Muscle layer of duodenum (tissue), 2 donors: Measurements from ENCODE around the gene TMEM178B.

Experiments
- H3K27ac ChIP-seq: one replicate; pipeline ENCODE4 v1.7.0; 2013; ENCODE audit warnings: mild to moderate bottlenecking, low read length
- H3K27me3 ChIP-seq: one replicate; pipeline ENCODE4 v1.7.0; 2013; ENCODE audit warnings: low read depth, mild to moderate bottlenecking, control low read depth, low read length
- H3K36me3 ChIP-seq, 2 donors: one replicate each; pipeline ENCODE4 v1.7.0; 2013; ENCODE audit warnings: low read length in 2 of 2, control low read depth in 1 of 2, mild to moderate bottlenecking in 1 of 2; ENCODE audit not compliant: insufficient read depth in 2 of 2, control insufficient read depth in 1 of 2
- H3K4me1 ChIP-seq, 2 donors: one replicate each; pipeline ENCODE4 v1.7.0; 2013; ENCODE audit warnings: low read length in 2 of 2, mild to moderate bottlenecking in 2 of 2, control low read depth in 1 of 2, moderate library complexity in 1 of 2; ENCODE audit not compliant: insufficient read depth in 2 of 2, control insufficient read depth in 1 of 2
- H3K4me3 ChIP-seq, 2 donors: one replicate each; pipeline ENCODE4 v1.7.0; 2013; ENCODE audit warnings: low read length in 2 of 2, low read depth in 1 of 2, mild to moderate bottlenecking in 1 of 2
- H3K9me3 ChIP-seq, 2 donors: one replicate each; pipeline ENCODE4 v1.7.0; 2013; ENCODE audit warnings: low read length in 2 of 2, control low read depth in 1 of 2, mild to moderate bottlenecking in 1 of 2; ENCODE audit not compliant: control insufficient read depth in 1 of 2
- donor health status: healthy.

TMEM178B gene

GRCh38 chr7:141145630-141145982, 71.7 kb downstream of the TMEM178B start:
- no peaks in the 10 kb centered on the region for H3K36me3 ChIP-seq
- no peak overlapping the region for H3K27ac ChIP-seq
- H3K4me3 ChIP-seq: no peak overlapping the region
- no peaks in the 10 kb centered on the region for H3K4me1 ChIP-seq
- H3K27me3 ChIP-seq: no peaks in the 10 kb centered on the region
- H3K9me3 ChIP-seq: peaks cover 0 to 4% of the 10 kb centered on the region in 2 donors

GRCh38 chr7:141147482-141147881, 73.6 kb downstream of the TMEM178B start:
- peaks cover 0 to 4% of the 10 kb centered on the region in 2 donors for H3K9me3 ChIP-seq
- H3K27ac ChIP-seq: no peak overlapping the region
- H3K4me1 ChIP-seq: no peaks in the 10 kb centered on the region
- H3K4me3 ChIP-seq: no peak overlapping the region
- H3K27me3 ChIP-seq: no peaks in the 10 kb centered on the region
- H3K36me3 ChIP-seq: no peaks in the 10 kb centered on the region

- Histone ChIP-seq H3K9me3 (peaks cover 0 to 4% of the 10 kb centered on the region in 2 donors), H3K4me3 (no peak overlapping the region), H3K36me3 (no peaks in the 10 kb centered on the region), H3K27me3 (no peaks in the 10 kb centered on the region), H3K27ac (no peak overlapping the region), H3K4me1 (no peaks in the 10 kb centered on the region)
Measured at GRCh38 chr7:141150465-141150864, 76.6 kb downstream of the TMEM178B start.

- H3K4me1 ChIP-seq: no peaks in the 10 kb centered on the region
- H3K27me3 ChIP-seq: no peaks in the 10 kb centered on the region
- H3K27ac ChIP-seq: no peak overlapping the region
- H3K9me3 ChIP-seq: peaks cover 0 to 4% of the 10 kb centered on the region in 2 donors
- H3K36me3 ChIP-seq: no peaks in the 10 kb centered on the region
- H3K4me3 ChIP-seq: no peak overlapping the region
Measured at GRCh38 chr7:141151746-141152145, 77.9 kb downstream of the TMEM178B start.

- H3K4me1 ChIP-seq: no peaks in the 10 kb centered on the region
- H3K36me3 ChIP-seq: no peaks in the 10 kb centered on the region
- H3K27ac ChIP-seq: no peak overlapping the region
- H3K4me3 ChIP-seq: no peak overlapping the region
- H3K9me3 ChIP-seq: peaks cover 0 to under 1% of the 10 kb centered on the region in 2 donors
- H3K27me3 ChIP-seq: no peaks in the 10 kb centered on the region
Measured at GRCh38 chr7:141153231-141153630, 79.4 kb downstream of the TMEM178B start.

GRCh38 chr7:141154131-141154732, 80.4 kb downstream of the TMEM178B start:
- Histone ChIP-seq H3K36me3 (no peaks in the 10 kb centered on the region), H3K9me3 (no peaks in the 10 kb centered on the region), H3K27ac (no peak overlapping the region), H3K4me3 (no peak overlapping the region), H3K27me3 (no peaks in the 10 kb centered on the region), H3K4me1 (no peaks in the 10 kb centered on the region)

GRCh38 chr7:141156407-141156806, 82.5 kb downstream of the TMEM178B start:
- H3K4me1 ChIP-seq: no peaks in the 10 kb centered on the region
- H3K27me3 ChIP-seq: no peaks in the 10 kb centered on the region
- no peaks in the 10 kb centered on the region for H3K9me3 ChIP-seq
- no peaks in the 10 kb centered on the region for H3K36me3 ChIP-seq
- H3K4me3 ChIP-seq: no peak overlapping the region
- H3K27ac ChIP-seq: no peak overlapping the region

- Histone ChIP-seq H3K4me1 (no peaks in the 10 kb centered on the region), H3K4me3 (no peak overlapping the region), H3K27me3 (no peaks in the 10 kb centered on the region), H3K9me3 (no peaks in the 10 kb centered on the region), H3K27ac (no peak overlapping the region), H3K36me3 (no peaks in the 10 kb centered on the region)
Measured at GRCh38 chr7:141157138-141157765, 83.4 kb downstream of the TMEM178B start.

GRCh38 chr7:141158561-141158960, 84.7 kb downstream of the TMEM178B start:
- no peak overlapping the region for H3K4me3 ChIP-seq
- H3K36me3 ChIP-seq: no peaks in the 10 kb centered on the region
- no peak overlapping the region for H3K27ac ChIP-seq
- no peaks in the 10 kb centered on the region for H3K4me1 ChIP-seq
- H3K27me3 ChIP-seq: no peaks in the 10 kb centered on the region
- no peaks in the 10 kb centered on the region for H3K9me3 ChIP-seq

GRCh38 chr7:141160246-141160860, 86.5 kb downstream of the TMEM178B start:
- no peak overlapping the region for H3K27ac ChIP-seq
- H3K27me3 ChIP-seq: no peaks in the 10 kb centered on the region
- H3K4me3 ChIP-seq: no peak overlapping the region
- H3K9me3 ChIP-seq: no peaks in the 10 kb centered on the region
- H3K36me3 ChIP-seq: no peaks in the 10 kb centered on the region
- no peaks in the 10 kb centered on the region for H3K4me1 ChIP-seq

- no peaks in the 10 kb centered on the region for H3K9me3 ChIP-seq
- no peaks in the 10 kb centered on the region for H3K4me1 ChIP-seq
- H3K4me3 ChIP-seq: no peak overlapping the region
- no peak overlapping the region for H3K27ac ChIP-seq
- no peaks in the 10 kb centered on the region for H3K36me3 ChIP-seq
- H3K27me3 ChIP-seq: no peaks in the 10 kb centered on the region
Measured at GRCh38 chr7:141161550-141162535, 88.0 kb downstream of the TMEM178B start.
